ACC112 (cell line): ENCODE results near the gene IFIT3.
"Not testable (repeated sequence)": the region's sequence is repeated elsewhere in the genome, so short reads cannot be mapped to it uniquely, and the experiment has no call there.

Experiments used
- H2AFZ ChIP-seq: fragments of 200-600 bp; sonication (generic); one replicate; pipeline ENCODE4 v1.6.0; 2017; ENCODE audit warnings: antibody characterized with exemption, low read length; ENCODE audit not compliant: unreplicated experiment
- H3K27ac ChIP-seq: fragments of 200-600 bp; sonication (generic); 2 replicates; pipeline ENCODE4 v1.5.1; 2014; ENCODE audit warnings: low read depth, mild to moderate bottlenecking, antibody characterized with exemption, low read length, moderate library complexity
- H3K27me3 ChIP-seq: fragments of 200-600 bp; sonication (generic); 2 replicates; pipeline ENCODE4 v1.6.1; 2014; ENCODE audit warnings: mild to moderate bottlenecking, antibody characterized with exemption, low read length, moderate library complexity, mixed read lengths; ENCODE audit not compliant: insufficient read depth
- H3K36me3 ChIP-seq: fragments of 200-600 bp; sonication (generic); 2 replicates; pipeline ENCODE4 v1.6.1; 2016; ENCODE audit warnings: mild to moderate bottlenecking, antibody characterized with exemption, low read length, moderate library complexity, mixed read lengths; ENCODE audit not compliant: insufficient read depth
- H3K4me1 ChIP-seq: fragments of 200-600 bp; sonication (generic); one replicate; pipeline ENCODE4 v1.6.1; 2016; ENCODE audit warnings: low read length, mixed read lengths; ENCODE audit not compliant: insufficient read depth, unreplicated experiment, control insufficient read depth
- H3K4me3 ChIP-seq: fragments of 200-600 bp; sonication (generic); 2 replicates; pipeline ENCODE4 v1.5.1; 2014; ENCODE audit warnings: mild to moderate bottlenecking, low read depth, low read length
- H3K79me2 ChIP-seq: fragments of 200-600 bp; sonication (generic); one replicate; pipeline ENCODE4 v1.6.0; 2016; ENCODE audit warnings: low read length; ENCODE audit not compliant: control insufficient read depth, unreplicated experiment, insufficient read depth

The IFIT3 gene

GRCh38 chr10:89285303-89285702 is 42.5 kb upstream of the IFIT3 start:
- not testable (repeated sequence) for H3K27ac ChIP-seq, H2AFZ ChIP-seq, H3K27me3 ChIP-seq, H3K4me3 ChIP-seq, H3K36me3 ChIP-seq, H3K79me2 ChIP-seq
- H3K4me1 ChIP-seq, result peaks cover 42% of the 10 kb centered on the region

DNA sequence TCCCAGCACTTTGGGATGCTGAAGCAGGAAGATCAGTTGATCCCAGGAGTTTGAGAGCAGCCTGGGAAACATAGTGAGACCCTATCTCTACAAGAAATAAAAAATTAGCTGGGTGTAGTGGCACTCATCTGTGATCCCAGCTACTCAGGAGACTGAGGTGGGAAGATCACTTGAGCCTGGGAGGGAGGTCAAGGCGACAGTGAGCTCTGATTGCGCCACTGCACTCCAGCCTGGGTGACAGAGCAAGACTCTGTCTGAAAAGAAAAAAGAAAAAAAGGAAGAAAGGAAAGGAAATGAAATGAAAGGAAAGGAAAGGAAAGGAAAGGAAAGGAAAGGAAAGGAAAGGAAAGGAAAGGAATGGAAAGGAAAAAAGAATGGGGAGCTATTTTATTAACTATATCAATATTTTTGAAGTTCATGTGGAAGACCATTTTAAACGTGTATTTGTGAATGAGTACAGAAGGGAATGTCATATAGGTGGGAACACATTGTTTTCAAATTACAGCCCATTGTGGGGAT is 33.0 kb upstream of the IFIT3 start:
- Histone ChIP-seq H3K4me1 (peaks cover 27% of the 10 kb centered on the region), H3K79me2 (no peaks in the 10 kb centered on the region), H3K27me3 (no peaks in the 10 kb centered on the region), H3K4me3 (no peak overlapping the region), H3K36me3 (no peaks in the 10 kb centered on the region; the same call in 1 of the 2 replicates), H2AFZ (no peak overlapping the region), H3K27ac (peak overlapping the region; percentile 76)

GRCh38 chr10:89295597-89295996 is 32.2 kb upstream of the IFIT3 start:
- Histone ChIP-seq H3K4me3 (peak overlapping the region; percentile 13; the same call in 1 of the 2 replicates), H2AFZ (peak overlapping the region; percentile 59), H3K4me1 (peaks cover 27% of the 10 kb centered on the region)

GRCh38 chr10:89296220-89296648 is 31.6 kb upstream of the IFIT3 start:
- no peaks in the 10 kb centered on the region; the same call in 1 of the 2 replicates for H3K36me3 ChIP-seq
- H2AFZ ChIP-seq, result no peak overlapping the region
- H3K27me3 ChIP-seq, result no peaks in the 10 kb centered on the region
- H3K4me3 ChIP-seq, result 0 out of 2 replicates have a peak overlapping the region, but pooled peaks have one; percentile 13
- peaks cover 32% of the 10 kb centered on the region for H3K4me1 ChIP-seq
- no peaks in the 10 kb centered on the region for H3K79me2 ChIP-seq
- peak overlapping the region; percentile 76 for H3K27ac ChIP-seq

More at GRCh38 chr10:89295597-89295996, 32.2 kb upstream of the IFIT3 start:
- Histone ChIP-seq H3K36me3 (no peaks in the 10 kb centered on the region; the same call in 1 of the 2 replicates), H3K27me3 (no peaks in the 10 kb centered on the region), H3K79me2 (no peaks in the 10 kb centered on the region), H3K27ac (peak overlapping the region; percentile 76)

DNA sequence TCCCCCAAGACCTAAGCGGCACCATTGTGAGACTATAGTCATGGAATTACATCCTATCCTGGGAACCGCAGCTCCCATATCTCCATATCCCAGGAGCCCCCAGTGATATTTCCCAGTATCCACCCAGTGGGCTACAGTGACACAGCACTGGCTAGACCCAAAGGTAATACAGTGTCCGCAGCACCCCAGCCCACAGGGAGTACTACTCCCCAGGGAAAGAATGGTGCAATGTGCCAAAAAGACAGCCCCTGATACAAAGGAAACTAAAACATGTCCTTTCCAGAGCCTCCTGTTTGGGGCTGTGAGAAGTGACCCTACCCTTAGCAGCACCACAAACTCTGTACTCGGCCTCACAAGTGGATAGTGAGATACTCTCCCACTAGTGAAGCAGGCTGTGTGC is 30.4 kb upstream of the IFIT3 start:
- H3K36me3 ChIP-seq, result no peaks in the 10 kb centered on the region
- peaks cover 35% of the 10 kb centered on the region for H3K4me1 ChIP-seq
- no peak overlapping the region for H3K27ac ChIP-seq
- peaks cover 4% of the 10 kb centered on the region for H3K79me2 ChIP-seq
- H3K4me3 ChIP-seq, result no peak overlapping the region
- H2AFZ ChIP-seq, result no peak overlapping the region
- no peaks in the 10 kb centered on the region for H3K27me3 ChIP-seq

DNA sequence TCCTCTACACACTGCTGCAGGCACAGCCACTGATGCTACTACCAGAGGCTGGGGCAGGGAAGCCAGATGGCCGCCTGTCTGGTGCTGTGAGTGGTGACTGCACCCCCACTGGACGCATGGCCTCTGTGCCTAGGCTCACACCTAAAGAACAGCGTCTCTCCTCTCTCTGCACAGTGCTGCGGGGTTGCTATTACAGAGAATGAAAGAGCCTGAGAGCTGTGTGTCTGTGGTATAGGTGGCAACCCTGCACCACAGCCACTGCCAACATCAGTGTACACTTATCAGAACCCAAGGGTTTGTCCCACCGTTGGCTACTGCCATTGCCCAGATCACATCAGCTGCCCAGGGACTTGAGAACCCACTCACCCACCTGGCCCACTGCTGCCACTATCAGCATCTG is 30.0 kb upstream of the IFIT3 start:
- H3K4me3 ChIP-seq, result no peak overlapping the region
- no peak overlapping the region for H3K27ac ChIP-seq
- no peaks in the 10 kb centered on the region for H3K36me3 ChIP-seq
- H3K79me2 ChIP-seq, result peaks cover 8% of the 10 kb centered on the region
- H3K4me1 ChIP-seq, result peaks cover 35% of the 10 kb centered on the region
- H3K27me3 ChIP-seq, result no peaks in the 10 kb centered on the region
- H2AFZ ChIP-seq, result no peak overlapping the region

- H3K27ac ChIP-seq, result no peak overlapping the region
- H3K79me2 ChIP-seq, result peaks cover 21% of the 10 kb centered on the region
- H3K36me3 ChIP-seq, result no peaks in the 10 kb centered on the region
- H3K4me1 ChIP-seq, result peaks cover 37% of the 10 kb centered on the region
- H2AFZ ChIP-seq, result no peak overlapping the region
- no peak overlapping the region for H3K4me3 ChIP-seq
- H3K27me3 ChIP-seq, result no peaks in the 10 kb centered on the region
These were observed 28.8 kb upstream of the IFIT3 start for GRCh38 chr10:89299031-89299430.

GRCh38 chr10:89301232-89301631 is 26.6 kb upstream of the IFIT3 start:
- Histone ChIP-seq H3K27ac (peak overlapping the region; percentile 89), H3K4me3 (peak overlapping the region; percentile 85), H3K36me3 (peaks cover 8% of the 10 kb centered on the region), H2AFZ (peak overlapping the region; percentile 87), H3K79me2 (peaks cover 29% of the 10 kb centered on the region), H3K4me1 (peaks cover 27% of the 10 kb centered on the region), H3K27me3 (no peaks in the 10 kb centered on the region)

DNA sequence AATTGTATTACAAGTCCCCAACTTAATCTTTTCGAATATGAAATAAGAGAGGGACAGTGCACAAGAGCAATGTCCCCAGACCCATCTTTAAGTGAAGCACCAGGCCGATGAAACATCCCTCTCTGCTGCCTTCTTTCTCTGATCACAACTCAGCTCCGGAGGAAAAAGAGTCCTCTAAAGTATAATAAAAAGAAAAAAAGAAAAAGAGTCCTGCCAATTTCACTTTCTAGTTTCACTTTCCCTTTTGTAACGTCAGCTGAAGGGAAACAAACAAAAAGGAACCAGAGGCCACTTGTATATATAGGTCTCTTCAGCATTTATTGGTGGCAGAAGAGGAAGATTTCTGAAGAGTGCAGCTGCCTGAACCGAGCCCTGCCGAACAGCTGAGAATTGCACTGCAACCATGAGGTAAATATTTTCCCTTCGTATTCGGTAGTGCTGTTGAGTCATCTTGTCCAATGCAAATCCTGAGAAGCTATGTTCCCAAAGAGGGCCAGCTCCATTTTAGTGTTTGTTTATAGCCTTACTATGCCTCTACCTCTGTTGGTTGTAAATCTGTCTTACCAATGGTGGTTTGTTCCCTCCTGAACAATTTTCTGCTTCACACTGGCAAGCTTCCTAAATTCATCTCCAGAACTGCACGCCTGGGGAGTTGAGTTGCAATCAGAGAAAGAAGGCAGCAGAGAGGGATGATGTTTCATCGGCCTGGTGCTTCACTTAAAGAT is 25.9 kb upstream of the IFIT3 start, which contains the start of gene IFIT2:
Gene IFIT2, plus strand, starts transcription at position 326 of the 725 bp plus-strand sequence. Its CDS starts 78 bp downstream, at position 404.
- H3K27me3 ChIP-seq, result no peaks in the 10 kb centered on the region

GRCh38 chr10:89302625-89303024 is 25.2 kb upstream of the IFIT3 start:
- Histone ChIP-seq H3K36me3 (peaks cover 22% of the 10 kb centered on the region), H3K27me3 (no peaks in the 10 kb centered on the region), H2AFZ (no peak overlapping the region), H3K79me2 (peaks cover 29% of the 10 kb centered on the region), H3K4me3 (peak overlapping the region; percentile 85), H3K27ac (peak overlapping the region; percentile 89), H3K4me1 (peaks cover 24% of the 10 kb centered on the region)

More for the DNA sequence above, 25.9 kb upstream of the IFIT3 start, which contains the start of gene IFIT2:
- Histone ChIP-seq H2AFZ (peak within 1 kb of the TSS; percentile 87), H3K79me2 (peaks cover 29% of the 10 kb centered on the region), H3K36me3 (peaks cover 15% of the 10 kb centered on the region), H3K4me3 (peak within 1 kb of the TSS; percentile 85), H3K4me1 (peaks cover 21% of the 10 kb centered on the region), H3K27ac (peak within 1 kb of the TSS; percentile 89)

DNA sequence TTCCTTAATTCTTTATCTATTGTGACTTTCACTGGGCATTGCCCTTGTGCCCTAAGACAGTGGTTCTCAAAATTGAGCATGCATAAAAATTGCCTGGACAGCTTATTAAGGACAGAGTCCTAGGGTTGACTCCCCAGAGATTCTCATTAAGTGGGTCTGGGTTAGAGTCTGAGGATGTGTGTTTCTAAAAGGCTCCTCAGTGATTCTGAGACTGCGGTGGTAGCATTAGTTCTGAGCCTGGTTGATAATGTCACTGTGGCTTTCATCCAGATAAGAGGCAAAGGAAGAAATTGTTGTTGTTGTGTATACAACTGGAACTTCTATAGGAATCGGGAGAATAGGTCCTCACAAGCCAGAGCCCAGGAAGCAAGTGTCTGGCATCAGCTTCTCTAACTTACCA is 24.6 kb upstream of the IFIT3 start:
- H3K27ac ChIP-seq, result peak overlapping the region; percentile 89
- peaks cover 24% of the 10 kb centered on the region for H3K4me1 ChIP-seq
- H3K36me3 ChIP-seq, result peaks cover 27% of the 10 kb centered on the region
- H3K4me3 ChIP-seq, result peak overlapping the region; percentile 85
- H2AFZ ChIP-seq, result no peak overlapping the region
- no peaks in the 10 kb centered on the region for H3K27me3 ChIP-seq
- peaks cover 29% of the 10 kb centered on the region for H3K79me2 ChIP-seq
